Hematopoietic multipotent progenitor cell treated with erythropoietin and hydrocortisone succinate and interleukin-3 and kit ligand, for 4 days (in vitro differentiated cells): Measurements from ENCODE around the gene CAMK2G.
"Not testable (repeated sequence)": the region's sequence is repeated elsewhere in the genome, so short reads cannot be mapped to it uniquely, and the experiment has no call there.

ENCODE experiments used
- DNase-seq: peaks from one replicate; pipeline ENCODE4 v3.0.0-alpha.2; 2015

CAMK2G gene

GRCh38 chr10:73838827-73839226 lies 35.5 kb downstream of the CAMK2G start:
- DNase-seq = no peak

GRCh38 chr10:73838008-73838567 lies 36.3 kb downstream of the CAMK2G start:
- no peak for DNase-seq

- DNase-seq = no peak
Measured at GRCh38 chr10:73837072-73837471, 37.3 kb downstream of the CAMK2G start.

- no peak for DNase-seq
Measured at GRCh38 chr10:73836427-73836980, 37.9 kb downstream of the CAMK2G start.

GRCh38 chr10:73829090-73829489 lies 45.3 kb downstream of the CAMK2G start:
- not testable (repeated sequence) for DNase-seq

GRCh38 chr10:73828161-73828560 lies 46.2 kb downstream of the CAMK2G start:
- no peak for DNase-seq

- no peak for DNase-seq
Measured at GRCh38 chr10:73827346-73828089, 46.8 kb downstream of the CAMK2G start.

- DNase-seq = no peak
Measured at GRCh38 chr10:73824146-73824725, 50.1 kb downstream of the CAMK2G start.

GRCh38 chr10:73823391-73823790 lies 51.0 kb downstream of the CAMK2G start:
- DNase-seq = no peak

GRCh38 chr10:73819513-73820093 lies 54.8 kb downstream of the CAMK2G start:
- DNase-seq = no peak

- no peak for DNase-seq
Measured at GRCh38 chr10:73819081-73819480, 55.3 kb downstream of the CAMK2G start.

- DNase-seq = no peak
Measured at GRCh38 chr10:73818402-73818801, 56.0 kb downstream of the CAMK2G start.

- no peak for DNase-seq
Measured at GRCh38 chr10:73817826-73818225, 56.5 kb downstream of the CAMK2G start.

GRCh38 chr10:73816917-73817729 lies 57.2 kb downstream of the CAMK2G start:
- no peak for DNase-seq

GRCh38 chr10:73815719-73816030 lies 58.7 kb downstream of the CAMK2G start:
- DNase-seq = no peak

GRCh38 chr10:73814896-73815718 lies 59.2 kb downstream of the CAMK2G start:
- DNase-seq = peak; percentile 51

GRCh38 chr10:73814276-73814895 lies 60.0 kb downstream of the CAMK2G start:
- no peak for DNase-seq

GRCh38 chr10:73813333-73813732 lies 61.0 kb downstream of the CAMK2G start:
- no peak for DNase-seq

GRCh38 chr10:73812657-73813056 lies 61.7 kb downstream of the CAMK2G start:
- DNase-seq = no peak

- peak; percentile 53 for DNase-seq
Measured at GRCh38 chr10:73810735-73811465, 63.5 kb downstream of the CAMK2G start.

GRCh38 chr10:73810358-73810734 lies 64.0 kb downstream of the CAMK2G start:
- no peak for DNase-seq
